Peyer's patch (tissue), 4 donors: ENCODE measurements around the gene JCAD. TPM values are rescaled to one million over a fixed set of nuclear protein-coding genes. Genes with fewer than 3 reads are reported as not detected.

Experiments
- DNase-seq, 3 donors: peaks; one replicate each; pipeline ENCODE4 v3.0.0-alpha.2; 2017 to 2019
- H3K27ac ChIP-seq, 4 donors: fragments of 200-600 bp; sonication (generic); one replicate each; pipeline ENCODE4 v1.5.1; 2016 to 2019
- H3K27me3 ChIP-seq, 2 donors: fragments of 200-600 bp; sonication (generic); one replicate each; pipeline ENCODE4 v1.5.1; 2019
- H3K36me3 ChIP-seq, 3 donors: fragments of 200-600 bp; sonication (generic); one replicate each; pipeline ENCODE4 v1.5.1; 2016 to 2019
- H3K4me1 ChIP-seq, 4 donors: fragments of 200-600 bp; sonication (generic); one replicate each; pipeline ENCODE4 v1.5.1; 2016 to 2019
- H3K4me3 ChIP-seq, 4 donors: fragments of 200-600 bp; sonication (generic); 1 replicate in 3 of 4; 2 replicates in 1 of 4; pipeline ENCODE4 v1.5.1; 2016 to 2019; ENCODE audit warnings: mild to moderate bottlenecking in 1 of 4
- H3K9me3 ChIP-seq, 4 donors: fragments of 200-600 bp; sonication (generic); one replicate each; pipeline ENCODE4 v1.5.1; 2016 to 2019; ENCODE audit warnings: mild to moderate bottlenecking in 1 of 4
- POLR2A ChIP-seq, 2 donors: fragments of 450-650 bp; IDR thresholded peaks; one replicate each; pipeline ENCODE4 v1.5.1; 2017; ENCODE audit warnings: antibody characterized with exemption in 2 of 2, mild to moderate bottlenecking in 2 of 2, moderate library complexity in 2 of 2
- total RNA-seq, 4 donors: library from RNA; depleted of rRNA; stranded (reverse); fragments of >200 nt; gene quantifications; one replicate each; pipeline ENCODE4 v1.1.0, GENCODE V29; 2016
- TF ChIP-seq, protein P1 (sequence below), 6 experiments: fragments of 450-650 bp in 4 of 6; fragments of 200-600 bp in 2 of 6; sonication (generic) in 1 of 6; IDR thresholded peaks; one replicate each; pipeline ENCODE4 v1.5.1; 2017 to 2019; ENCODE audit warnings: antibody characterized with exemption in 6 of 6, mild to moderate bottlenecking in 3 of 6, moderate library complexity in 1 of 6

The JCAD gene
- total RNA-seq, 4 donors from 2014 or later, result 0.53 to 5.8 (median 2.6) TPM

DNA sequence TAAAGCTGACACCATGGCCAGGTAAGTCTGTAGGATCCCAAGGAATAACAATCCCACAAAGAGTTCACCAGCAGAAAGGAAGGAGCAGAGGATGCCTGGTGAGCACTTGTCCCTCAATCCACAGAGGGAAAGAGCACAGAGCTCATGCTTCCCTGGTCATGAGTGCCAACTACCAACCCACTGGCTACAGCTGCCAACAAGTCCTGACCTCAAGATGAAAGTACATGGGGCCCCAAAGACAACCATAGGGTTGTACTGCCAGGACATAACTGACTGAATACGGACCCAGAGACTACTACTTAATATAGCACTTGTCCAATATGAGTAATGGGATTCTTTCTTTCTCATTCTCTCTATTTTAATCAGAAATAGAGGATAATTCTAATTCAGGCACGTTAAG lies 83.3 kb downstream of the JCAD start:
- no peak overlapping the region for H3K27ac ChIP-seq
- TF ChIP-seq POLR2A (IDR thresholded peaks at IDR 0.05), result no peak
- TF ChIP-seq, protein P1, sequence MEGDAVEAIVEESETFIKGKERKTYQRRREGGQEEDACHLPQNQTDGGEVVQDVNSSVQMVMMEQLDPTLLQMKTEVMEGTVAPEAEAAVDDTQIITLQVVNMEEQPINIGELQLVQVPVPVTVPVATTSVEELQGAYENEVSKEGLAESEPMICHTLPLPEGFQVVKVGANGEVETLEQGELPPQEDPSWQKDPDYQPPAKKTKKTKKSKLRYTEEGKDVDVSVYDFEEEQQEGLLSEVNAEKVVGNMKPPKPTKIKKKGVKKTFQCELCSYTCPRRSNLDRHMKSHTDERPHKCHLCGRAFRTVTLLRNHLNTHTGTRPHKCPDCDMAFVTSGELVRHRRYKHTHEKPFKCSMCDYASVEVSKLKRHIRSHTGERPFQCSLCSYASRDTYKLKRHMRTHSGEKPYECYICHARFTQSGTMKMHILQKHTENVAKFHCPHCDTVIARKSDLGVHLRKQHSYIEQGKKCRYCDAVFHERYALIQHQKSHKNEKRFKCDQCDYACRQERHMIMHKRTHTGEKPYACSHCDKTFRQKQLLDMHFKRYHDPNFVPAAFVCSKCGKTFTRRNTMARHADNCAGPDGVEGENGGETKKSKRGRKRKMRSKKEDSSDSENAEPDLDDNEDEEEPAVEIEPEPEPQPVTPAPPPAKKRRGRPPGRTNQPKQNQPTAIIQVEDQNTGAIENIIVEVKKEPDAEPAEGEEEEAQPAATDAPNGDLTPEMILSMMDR (IDR thresholded peaks at IDR 0.05), result no peak
- no peaks in the 10 kb centered on the region for H3K4me1 ChIP-seq
- H3K36me3 ChIP-seq, result no peaks in the 10 kb centered on the region
- H3K27me3 ChIP-seq, result no peaks in the 10 kb centered on the region
- no peak for DNase-seq
- H3K9me3 ChIP-seq, result no peaks in the 10 kb centered on the region
- H3K4me3 ChIP-seq, result no peak overlapping the region

DNA sequence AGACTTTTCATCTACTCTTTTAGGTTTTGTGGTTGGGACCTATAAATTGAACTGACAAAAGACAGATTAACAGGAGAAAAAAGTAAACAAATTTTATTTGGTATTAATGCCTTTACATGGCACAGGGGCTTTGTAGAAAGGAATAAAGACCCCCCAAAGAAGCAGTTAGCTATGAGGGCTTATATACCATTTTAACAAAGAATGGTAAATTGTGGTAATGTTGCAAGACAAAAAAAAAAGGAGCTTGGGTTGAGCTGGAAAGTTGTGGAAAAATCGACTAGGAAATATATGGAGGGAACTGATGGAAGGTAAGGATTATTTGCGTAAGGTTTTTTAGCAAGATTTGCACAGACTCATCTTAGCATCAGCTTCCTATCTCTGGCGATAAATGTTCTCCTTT lies 84.6 kb downstream of the JCAD start:
- H3K36me3 ChIP-seq, result no peaks in the 10 kb centered on the region
- no peak overlapping the region for H3K27ac ChIP-seq
- no peaks in the 10 kb centered on the region for H3K4me1 ChIP-seq
- DNase-seq, result no peak
- H3K27me3 ChIP-seq, result no peaks in the 10 kb centered on the region
- no peak overlapping the region for H3K4me3 ChIP-seq
- no peak for TF ChIP-seq POLR2A (IDR thresholded peaks at IDR 0.05)
- TF ChIP-seq, protein P1 (IDR thresholded peaks at IDR 0.05), result no peak
- H3K9me3 ChIP-seq, result no peaks in the 10 kb centered on the region

DNA sequence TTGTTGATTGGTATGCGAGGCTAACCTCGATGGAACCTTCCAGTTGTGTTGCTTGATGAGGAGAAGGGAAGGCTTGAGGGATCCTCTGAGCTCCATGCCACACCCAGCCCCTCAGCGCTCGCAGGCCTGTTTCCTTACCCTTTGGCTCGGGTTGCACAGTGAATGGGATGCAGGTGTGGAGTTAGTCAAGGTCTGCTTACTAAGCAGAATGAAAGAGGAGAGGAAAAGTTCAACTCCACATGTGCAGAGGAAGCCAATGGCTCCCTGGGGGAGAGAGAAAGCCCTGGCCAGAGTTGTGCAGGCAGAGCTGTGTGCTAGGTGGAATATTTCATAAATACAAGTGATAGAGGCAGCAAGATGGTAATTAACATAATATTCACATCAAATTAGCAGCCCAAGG lies 85.5 kb downstream of the JCAD start:
- TF ChIP-seq, protein P1 (IDR thresholded peaks at IDR 0.05), result no peak
- TF ChIP-seq POLR2A (IDR thresholded peaks at IDR 0.05), result no peak
- DNase-seq, result no peak
- no peak overlapping the region for H3K4me3 ChIP-seq
- H3K4me1 ChIP-seq, result no peaks in the 10 kb centered on the region
- no peak overlapping the region for H3K27ac ChIP-seq
- H3K9me3 ChIP-seq, result no peaks in the 10 kb centered on the region
- no peaks in the 10 kb centered on the region for H3K27me3 ChIP-seq
- no peaks in the 10 kb centered on the region for H3K36me3 ChIP-seq

DNA sequence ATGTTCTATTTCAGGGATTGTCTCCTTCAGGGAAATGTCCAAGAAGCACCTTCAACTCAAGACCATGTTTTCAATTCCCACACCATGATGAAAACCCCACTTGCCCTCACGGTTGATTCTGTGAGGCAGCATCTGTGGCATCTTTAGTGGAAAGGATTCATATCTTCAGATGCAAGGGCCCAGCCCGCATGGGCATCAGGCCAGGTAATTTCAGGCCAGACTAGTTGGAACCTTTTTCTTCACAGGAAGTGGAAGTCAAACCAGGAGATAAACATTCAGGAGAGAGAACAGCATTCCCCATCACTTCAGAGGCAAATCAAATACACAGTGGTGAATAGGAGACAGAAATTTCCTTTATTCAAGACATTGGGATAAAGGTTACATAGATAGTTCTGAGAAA lies 88.8 kb downstream of the JCAD start:
- Histone ChIP-seq H3K27me3 (no peaks in the 10 kb centered on the region), H3K9me3 (no peaks in the 10 kb centered on the region), H3K27ac (no peak overlapping the region), H3K36me3 (no peaks in the 10 kb centered on the region), H3K4me3 (no peak overlapping the region), H3K4me1 (no peaks in the 10 kb centered on the region)
- TF ChIP-seq, protein P1 (IDR thresholded peaks at IDR 0.05), result no peak
- no peak for TF ChIP-seq POLR2A (IDR thresholded peaks at IDR 0.05)
- DNase-seq, result no peak

DNA sequence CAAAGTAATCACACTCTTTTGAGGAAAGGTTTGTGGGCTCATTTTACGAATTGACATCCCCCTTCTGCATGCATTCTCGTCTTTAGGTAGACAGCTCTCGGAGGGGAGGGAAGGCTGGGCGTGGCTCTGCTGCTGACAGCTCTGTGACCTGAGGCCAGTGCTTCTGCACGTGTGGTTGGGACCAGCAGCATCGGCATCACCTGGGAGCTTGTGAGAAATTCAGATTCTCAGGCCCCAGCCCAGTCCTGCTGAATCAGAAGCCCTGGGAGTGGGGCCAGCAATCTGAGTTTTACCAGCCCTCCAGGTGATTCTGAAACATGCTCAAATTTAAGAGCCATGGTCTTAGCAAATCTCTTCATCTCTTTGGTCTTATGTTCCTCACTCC lies 89.4 kb downstream of the JCAD start:
- no peak overlapping the region for H3K4me3 ChIP-seq
- H3K27me3 ChIP-seq, result no peaks in the 10 kb centered on the region
- H3K4me1 ChIP-seq, result no peaks in the 10 kb centered on the region
- no peaks in the 10 kb centered on the region for H3K9me3 ChIP-seq
- no peaks in the 10 kb centered on the region for H3K36me3 ChIP-seq
- no peak for DNase-seq
- no peak for TF ChIP-seq POLR2A (IDR thresholded peaks at IDR 0.05)
- TF ChIP-seq, protein P1 (IDR thresholded peaks at IDR 0.05), result no peak
- H3K27ac ChIP-seq, result no peak overlapping the region
